Esophagus squamous epithelium (tissue), 4 donors: ENCODE results near the gene VPS45.
"Not testable (repeated sequence)": the region's sequence is repeated elsewhere in the genome, so short reads cannot be mapped to it uniquely, and the experiment has no call there.

Experiments used
- CTCF ChIP-seq, 6 experiments: fragments of 450-650 bp in 4 of 6; fragments of 200-600 bp in 2 of 6; sonication (generic) in 2 of 6; IDR thresholded peaks; one replicate each; pipeline ENCODE4 v1.5.1; 2016 to 2019; ENCODE audit warnings: antibody characterized with exemption in 6 of 6, mild to moderate bottlenecking in 4 of 6, moderate library complexity in 4 of 6
- POLR2A ChIP-seq, 4 donors: fragments of 450-650 bp; IDR thresholded peaks; one replicate each; pipeline ENCODE4 v1.6.1; 2017; ENCODE audit warnings: antibody characterized with exemption in 4 of 4, mild to moderate bottlenecking in 4 of 4, moderate library complexity in 3 of 4

GRCh38 chr1:150186438-150186788 is 118.8 kb downstream of the VPS45 start:
- not testable (repeated sequence) for TF ChIP-seq POLR2A, CTCF (IDR thresholded peaks at IDR 0.05)
